ENCODE results near the gene ILKAP. TPM values are rescaled to one million over a fixed set of nuclear protein-coding genes. Genes with fewer than 3 reads are reported as not detected.

ILKAP gene
- total and polyA plus RNA-seq, 8 donors = 30.6 to 57.3 (median 46.3) TPM

DNA sequence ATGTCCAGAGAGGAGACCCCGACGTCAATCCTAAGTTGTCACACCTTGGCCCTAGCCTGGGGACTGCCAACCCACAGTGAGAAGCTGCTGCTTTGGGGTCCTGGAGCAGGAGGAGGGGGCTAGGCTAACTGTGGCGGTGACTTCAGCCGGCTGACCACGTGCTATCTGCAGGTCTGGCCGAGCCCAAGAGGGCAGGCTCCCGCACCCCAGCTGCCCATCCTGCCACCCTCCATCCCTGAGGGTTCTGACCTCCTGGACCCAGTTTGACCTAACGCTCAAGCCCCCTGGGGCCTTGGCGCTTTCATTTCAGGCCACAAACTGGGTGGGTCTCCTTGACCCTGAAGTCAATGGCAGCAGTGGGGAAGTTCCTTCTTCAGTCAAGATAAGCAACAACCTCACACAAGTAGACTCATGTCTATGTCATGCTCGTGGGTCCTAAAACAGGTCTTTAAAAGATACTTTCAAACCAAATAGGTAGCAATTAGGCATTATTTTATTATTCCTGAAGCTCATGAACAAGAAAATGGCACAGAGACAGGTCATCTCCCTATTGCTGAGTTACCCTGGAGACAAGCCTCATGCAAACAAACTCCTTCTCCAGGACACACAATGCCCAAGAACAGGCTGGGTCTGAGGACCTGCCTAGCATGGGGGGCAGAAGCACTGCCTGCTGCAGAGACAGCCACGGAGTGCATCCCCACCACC is 34.1 kb upstream of the ILKAP start:
- TF ChIP-seq, protein P1, sequence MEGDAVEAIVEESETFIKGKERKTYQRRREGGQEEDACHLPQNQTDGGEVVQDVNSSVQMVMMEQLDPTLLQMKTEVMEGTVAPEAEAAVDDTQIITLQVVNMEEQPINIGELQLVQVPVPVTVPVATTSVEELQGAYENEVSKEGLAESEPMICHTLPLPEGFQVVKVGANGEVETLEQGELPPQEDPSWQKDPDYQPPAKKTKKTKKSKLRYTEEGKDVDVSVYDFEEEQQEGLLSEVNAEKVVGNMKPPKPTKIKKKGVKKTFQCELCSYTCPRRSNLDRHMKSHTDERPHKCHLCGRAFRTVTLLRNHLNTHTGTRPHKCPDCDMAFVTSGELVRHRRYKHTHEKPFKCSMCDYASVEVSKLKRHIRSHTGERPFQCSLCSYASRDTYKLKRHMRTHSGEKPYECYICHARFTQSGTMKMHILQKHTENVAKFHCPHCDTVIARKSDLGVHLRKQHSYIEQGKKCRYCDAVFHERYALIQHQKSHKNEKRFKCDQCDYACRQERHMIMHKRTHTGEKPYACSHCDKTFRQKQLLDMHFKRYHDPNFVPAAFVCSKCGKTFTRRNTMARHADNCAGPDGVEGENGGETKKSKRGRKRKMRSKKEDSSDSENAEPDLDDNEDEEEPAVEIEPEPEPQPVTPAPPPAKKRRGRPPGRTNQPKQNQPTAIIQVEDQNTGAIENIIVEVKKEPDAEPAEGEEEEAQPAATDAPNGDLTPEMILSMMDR (IDR thresholded peaks at IDR 0.05) = no peak
- no peak for DNase-seq

GRCh38 chr2:238236571-238236970 is 33.1 kb upstream of the ILKAP start:
- Histone ChIP-seq H3K4me1 (peaks cover 2 to 33% of the 10 kb centered on the region in 2 donors), H3K4me3 (no peak overlapping the region), H3K27ac (no peak overlapping the region), H3K9me3 (no peaks in the 10 kb centered on the region), H3K27me3 (peaks cover 10 to 59% of the 10 kb centered on the region in 2 donors), H3K36me3 (no peaks in the 10 kb centered on the region)
- intact Hi-C loops (cut with DNase I) = no loop called here
- ATAC-seq = no peak
- DNase-seq = no peak
- TF ChIP-seq, protein P1 (IDR thresholded peaks at IDR 0.05) = no peak

More for the DNA sequence above, 34.1 kb upstream of the ILKAP start:
- Histone ChIP-seq H3K4me3 (no peak overlapping the region), H3K27me3 (peaks cover 10 to 61% of the 10 kb centered on the region in 2 donors), H3K9me3 (no peaks in the 10 kb centered on the region), H3K27ac (no peak overlapping the region), H3K4me1 (peaks cover 2 to 31% of the 10 kb centered on the region in 2 donors), H3K36me3 (no peaks in the 10 kb centered on the region)
- ATAC-seq = no peak
- intact Hi-C loops (cut with DNase I) = no loop called here

DNA sequence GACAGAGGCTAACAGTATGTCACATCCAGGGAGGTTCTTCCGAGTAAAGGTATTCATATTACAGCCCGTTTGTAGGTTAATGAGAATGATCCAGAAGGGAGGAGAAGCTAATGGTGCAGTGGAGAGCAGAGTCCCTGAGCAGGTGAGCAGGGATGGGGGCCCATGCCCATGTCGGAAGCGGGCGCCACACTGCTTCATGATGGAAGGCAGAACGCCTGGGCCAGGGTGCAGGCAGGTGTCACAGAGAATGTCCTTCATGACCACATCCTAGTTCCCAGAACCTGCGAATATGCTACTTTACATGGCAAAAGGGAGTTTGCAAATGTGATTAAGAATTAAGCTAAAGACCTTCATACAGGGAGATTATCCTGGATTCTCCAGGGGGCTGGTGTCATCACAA is 32.4 kb upstream of the ILKAP start:
- peaks cover 2 to 35% of the 10 kb centered on the region in 2 donors for H3K4me1 ChIP-seq
- TF ChIP-seq, protein P1 (IDR thresholded peaks at IDR 0.05) = no peak
- DNase-seq (no peak), ATAC-seq (no peak)
- no peak overlapping the region for H3K27ac ChIP-seq
- peaks cover 10 to 52% of the 10 kb centered on the region in 2 donors for H3K27me3 ChIP-seq
- H3K4me3 ChIP-seq = no peak overlapping the region
- intact Hi-C loops (cut with DNase I) = no loop called here
- H3K36me3 ChIP-seq = no peaks in the 10 kb centered on the region
- no peaks in the 10 kb centered on the region for H3K9me3 ChIP-seq

- DNase-seq (no peak), ATAC-seq (no peak)
- Histone ChIP-seq H3K36me3 (no peaks in the 10 kb centered on the region), H3K4me3 (no peak overlapping the region), H3K4me1 (peaks cover under 1 to 35% of the 10 kb centered on the region in 2 donors), H3K27me3 (peaks cover 6 to 46% of the 10 kb centered on the region in 2 donors), H3K9me3 (no peaks in the 10 kb centered on the region), H3K27ac (no peak overlapping the region)
- TF ChIP-seq, protein P1 (IDR thresholded peaks at IDR 0.05) = no peak
- intact Hi-C loops (cut with DNase I) = no loop called here
Measured at GRCh38 chr2:238235331-238235732, 31.8 kb upstream of the ILKAP start.

- DNase-seq = no peak
- Histone ChIP-seq H3K27ac (no peak overlapping the region), H3K36me3 (no peaks in the 10 kb centered on the region), H3K4me3 (no peak overlapping the region), H3K9me3 (no peaks in the 10 kb centered on the region), H3K4me1 (peaks cover 0 to 26% of the 10 kb centered on the region in 2 donors), H3K27me3 (peaks cover under 1 to 32% of the 10 kb centered on the region in 2 donors)
- intact Hi-C loops (cut with DNase I) = no loop called here
- TF ChIP-seq, protein P1 (IDR thresholded peaks at IDR 0.05) = no peak
- ATAC-seq = no peak
Measured at GRCh38 chr2:238233625-238234024, 30.1 kb upstream of the ILKAP start.
